Renal cortex interstitium (tissue), 11 donors: ENCODE measurements around the gene SLC4A8. TPM values are rescaled to one million over a fixed set of nuclear protein-coding genes. Genes with fewer than 3 reads are reported as not detected.
"Not testable (repeated sequence)": the region's sequence is repeated elsewhere in the genome, so short reads cannot be mapped to it uniquely, and the experiment has no call there.

Source experiments
- DNase-seq, 11 donors: peaks; one replicate each; pipeline ENCODE4 v3.0.0-alpha.2; 2013; ENCODE audit warnings: low read depth in 9 of 11, low spot score in 4 of 11; ENCODE audit errors: extremely low read depth in 1 of 11
- polyA plus RNA-seq, 3 donors: library from polyadenylated mRNA; unstranded; fragments of 120-200 nt; gene quantifications; one replicate each; pipeline ENCODE4 v1.2.1, GENCODE V29; 2013; ENCODE audit not compliant: insufficient read length in 3 of 3

SLC4A8 gene
- polyA plus RNA-seq, 3 donors: 3.2 to 4.9 (median 4.1) TPM

DNA sequence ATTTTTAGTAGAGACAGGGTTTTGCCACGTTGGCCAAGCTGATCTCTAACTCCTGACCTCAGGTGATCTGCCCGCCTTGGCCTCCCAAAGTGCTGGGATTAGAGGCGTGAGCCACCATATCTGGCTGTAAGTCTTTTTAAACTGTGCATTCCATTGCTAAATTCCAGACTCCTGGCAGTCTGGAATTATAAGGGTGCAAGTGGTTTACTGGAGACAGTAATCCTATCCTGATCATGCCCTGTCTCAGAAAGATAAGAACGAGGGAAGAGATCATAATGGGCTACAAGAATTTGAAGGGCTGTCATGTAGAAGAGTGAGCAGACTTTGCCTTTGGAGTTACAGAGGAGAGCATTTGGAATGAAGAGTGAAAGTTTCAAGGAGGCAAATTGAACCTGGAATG, 6.8 kb upstream of the SLC4A8 start:
- no peak for DNase-seq

DNA sequence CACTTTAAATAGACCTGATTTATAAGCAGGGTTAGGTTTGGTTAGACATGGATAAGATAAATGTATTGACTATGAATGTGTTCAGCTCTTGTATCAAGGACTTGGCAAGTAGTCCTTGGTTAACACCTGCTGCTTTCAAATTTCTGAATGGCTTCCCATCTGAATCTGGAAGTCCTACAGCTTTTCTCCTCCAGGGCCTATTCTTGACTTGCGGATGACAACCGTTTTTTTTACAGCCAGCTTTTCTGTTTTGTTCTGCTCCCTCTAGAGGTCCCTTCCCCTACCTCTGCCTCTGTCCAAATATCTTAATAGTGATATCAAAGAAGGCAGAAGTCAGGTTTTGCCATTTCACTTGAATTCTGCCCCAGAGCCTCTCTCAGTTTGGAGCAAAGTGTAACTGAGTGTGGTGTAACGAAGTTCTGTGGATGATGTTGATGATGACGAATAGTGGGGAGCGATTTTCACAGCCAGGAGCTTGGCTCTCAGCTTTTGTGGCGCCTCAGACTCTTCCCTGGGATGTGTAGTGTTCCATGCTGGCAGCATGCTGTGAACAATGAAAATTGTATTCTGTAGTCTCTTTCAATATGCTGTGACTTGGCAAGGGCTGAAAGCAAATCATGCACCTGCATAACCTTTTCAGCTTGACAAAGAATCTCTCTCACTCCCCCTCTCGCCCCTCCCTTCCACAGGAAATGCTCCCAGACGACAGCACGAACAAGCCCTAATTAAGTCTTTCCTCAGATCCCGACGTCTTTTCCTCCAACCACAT, 5.0 kb upstream of the SLC4A8 start:
- no peak for DNase-seq

DNA sequence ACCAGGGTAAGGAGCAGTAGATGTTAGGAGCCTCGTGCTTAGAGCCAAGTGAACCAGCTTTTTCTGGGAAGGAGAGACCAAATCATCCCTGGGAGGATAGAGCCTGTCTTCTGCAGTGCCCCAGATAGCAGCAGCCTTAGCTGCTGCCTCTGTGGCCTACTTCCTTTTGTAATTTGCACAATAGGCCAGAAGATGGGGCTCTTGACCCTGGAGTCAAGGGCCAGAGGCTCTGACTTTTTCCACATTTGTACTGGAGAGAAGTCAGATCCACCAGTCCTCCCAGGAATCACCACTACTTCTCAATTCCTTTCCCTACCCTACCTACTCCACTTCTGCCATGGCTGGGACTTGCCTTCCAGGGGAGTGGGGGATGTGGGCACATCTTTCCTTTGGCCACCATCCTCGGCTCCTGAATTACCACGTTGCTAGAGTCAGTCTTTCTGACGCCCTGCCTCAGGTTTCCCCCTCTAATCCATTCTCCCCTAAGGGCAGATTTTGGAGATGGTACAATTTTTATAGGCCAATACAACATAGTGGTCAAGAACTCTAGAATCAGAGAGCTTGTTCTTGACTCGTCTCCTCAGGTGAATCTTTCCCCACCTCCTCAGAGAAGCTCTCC, 3.3 kb upstream of the SLC4A8 start:
- DNase-seq: peak; percentile 35 to 70 (median 52)

DNA sequence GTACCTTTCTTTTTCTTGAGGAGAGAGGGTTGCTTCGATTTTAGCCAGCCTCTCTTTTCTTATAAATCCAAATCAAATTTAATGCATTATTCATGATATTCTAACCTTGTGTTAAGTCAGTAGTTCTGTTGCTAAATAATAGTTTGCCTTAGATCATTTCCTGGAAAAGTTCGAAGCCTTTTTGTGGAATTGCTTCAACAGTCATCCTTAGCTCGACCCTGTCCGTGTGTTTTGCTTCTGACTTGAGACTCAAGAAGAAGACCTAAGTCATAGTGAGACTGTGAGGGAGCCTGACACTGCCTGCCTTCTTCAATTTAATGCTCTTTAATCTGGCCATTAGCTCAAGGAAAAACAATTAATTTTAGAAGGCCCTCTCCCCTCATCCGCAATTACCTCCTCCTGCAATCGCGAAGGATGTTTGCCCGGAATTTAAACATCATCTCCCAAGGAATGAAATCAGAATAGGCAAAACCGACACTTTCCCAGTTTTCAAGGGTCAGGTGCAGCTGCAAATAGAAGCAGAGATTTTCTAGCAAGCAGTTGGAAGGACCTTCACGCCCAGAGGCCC, 453 bp upstream of the SLC4A8 start:
- DNase-seq: no peak

DNA sequence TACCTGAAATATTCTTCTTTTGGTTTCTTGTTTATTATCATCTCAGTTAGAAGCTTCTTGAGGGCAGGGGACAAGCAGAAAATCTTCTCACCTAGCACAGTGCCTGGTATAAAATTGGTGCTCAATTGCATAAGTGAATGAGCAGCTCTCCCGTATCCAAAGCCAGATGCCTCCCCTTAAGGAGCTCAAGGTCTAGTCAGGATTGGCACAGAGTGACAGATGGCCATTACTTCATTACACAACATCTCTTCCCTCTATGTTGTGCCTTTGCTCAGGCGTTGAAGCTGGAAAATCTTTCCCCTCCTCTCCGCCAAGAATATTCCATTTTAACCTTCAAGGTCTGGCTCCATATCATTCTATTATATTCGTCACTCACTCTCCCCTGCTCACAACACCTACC, 3.6 kb downstream of the SLC4A8 start:
- DNase-seq: no peak

DNA sequence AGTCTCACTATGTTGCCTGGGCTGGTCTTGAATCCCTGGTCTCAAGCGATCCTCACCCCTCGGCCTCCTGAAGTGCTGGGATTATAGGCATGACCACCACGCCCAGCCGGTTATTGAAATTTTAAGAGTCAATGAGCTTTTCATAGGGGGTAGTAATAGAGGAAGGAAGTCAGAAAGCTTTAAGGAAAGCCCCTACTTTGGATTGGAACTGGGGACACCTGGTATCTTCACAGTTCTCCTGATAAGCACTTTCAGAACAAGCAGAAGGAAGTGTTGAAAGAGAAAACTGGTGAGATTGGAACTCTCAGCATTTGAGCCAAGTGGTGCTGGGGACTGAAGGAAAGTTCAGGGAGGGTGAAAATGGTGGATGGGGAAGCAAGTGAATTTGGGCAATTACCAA, 5.1 kb downstream of the SLC4A8 start:
- no peak for DNase-seq

DNA sequence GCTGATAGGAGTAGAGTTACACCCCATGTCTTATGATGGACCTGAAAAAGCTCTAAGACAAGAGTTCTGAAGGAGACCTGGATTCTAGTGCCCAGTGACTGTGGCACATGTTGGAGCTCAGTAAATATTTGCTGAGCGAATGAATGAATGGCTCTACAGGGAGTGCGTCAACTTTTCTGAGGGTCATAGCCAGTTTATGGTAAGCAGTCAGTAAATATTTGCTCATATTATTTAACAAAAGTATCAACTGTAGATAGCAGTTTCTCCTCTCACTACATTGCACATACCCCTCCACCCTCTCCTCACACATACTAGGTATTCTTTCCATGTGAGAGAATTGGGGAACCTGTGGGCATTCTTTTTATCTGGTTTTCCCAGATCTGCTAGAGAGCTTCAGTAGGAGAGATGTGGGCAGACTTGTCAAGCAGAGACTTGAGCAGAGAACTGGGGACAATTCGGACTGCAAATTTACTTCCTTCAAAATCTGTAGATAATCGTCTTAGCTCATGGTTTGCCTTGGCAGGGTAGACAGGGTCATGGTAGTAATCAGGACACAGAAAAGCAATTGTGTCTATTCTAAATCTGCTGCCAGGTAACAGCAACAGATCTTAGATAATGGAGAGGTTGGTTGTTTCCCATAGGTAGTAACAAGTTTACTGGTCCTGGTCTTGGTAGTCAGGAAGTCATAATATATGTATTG, 5.7 kb downstream of the SLC4A8 start:
- no peak for DNase-seq

DNA sequence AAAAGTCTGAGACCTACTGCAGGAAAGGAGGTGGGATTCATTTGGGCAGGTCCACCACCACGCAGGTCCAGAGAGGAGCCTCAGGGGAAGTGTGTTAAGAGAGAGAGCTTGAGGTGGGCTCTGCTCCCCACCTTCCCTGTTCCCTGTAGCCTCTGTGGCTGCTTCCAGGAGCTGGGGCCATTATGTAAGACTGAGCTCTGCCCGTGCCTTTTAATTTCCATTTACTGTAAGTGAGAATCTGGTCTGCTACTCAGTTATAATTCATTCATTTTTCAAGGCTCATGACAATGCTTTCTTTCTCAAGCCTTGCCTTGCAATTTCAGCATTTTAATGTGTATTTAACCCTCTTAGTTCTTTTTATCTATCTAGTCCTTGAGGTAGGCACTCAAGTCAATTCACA, 8.3 kb downstream of the SLC4A8 start:
- no peak for DNase-seq

DNA sequence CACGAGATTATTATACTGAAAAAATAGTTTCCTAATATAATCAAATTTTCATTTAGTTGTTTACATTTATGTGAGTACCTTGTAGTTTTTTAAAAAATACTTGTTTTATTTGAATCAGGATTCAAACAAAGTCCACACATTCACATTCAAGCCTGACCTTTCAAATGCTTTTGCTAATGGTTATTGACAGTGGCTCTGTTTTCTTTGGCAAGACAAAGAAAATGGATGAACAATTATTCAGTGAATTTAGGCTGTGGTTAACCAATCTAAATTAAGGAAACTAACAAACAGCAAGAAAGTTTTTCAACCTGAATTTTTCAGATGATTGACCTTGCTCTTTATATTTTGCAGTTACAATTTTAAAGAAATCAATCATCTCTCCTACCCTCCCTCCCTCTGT, 9.7 kb downstream of the SLC4A8 start:
- no peak for DNase-seq

DNA sequence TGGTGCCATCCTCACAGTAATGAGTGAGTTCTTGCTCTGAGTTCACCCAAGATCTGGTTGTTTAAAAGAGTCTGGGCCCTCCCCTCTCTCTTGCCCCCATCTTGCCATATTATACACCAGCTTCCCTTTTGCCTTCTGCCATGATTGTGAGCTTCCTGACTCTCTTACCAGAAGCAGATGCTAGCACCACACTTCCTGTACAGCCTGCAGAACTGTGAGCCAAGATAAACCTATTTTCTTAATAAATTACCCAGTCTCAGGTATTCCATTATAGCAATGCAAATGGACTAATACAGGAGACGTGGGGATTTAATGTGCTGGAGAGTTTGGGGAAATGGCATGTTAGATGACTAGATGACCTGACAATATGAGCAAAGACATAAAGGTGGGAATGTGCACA, 12.8 kb downstream of the SLC4A8 start:
- no peak for DNase-seq

DNA sequence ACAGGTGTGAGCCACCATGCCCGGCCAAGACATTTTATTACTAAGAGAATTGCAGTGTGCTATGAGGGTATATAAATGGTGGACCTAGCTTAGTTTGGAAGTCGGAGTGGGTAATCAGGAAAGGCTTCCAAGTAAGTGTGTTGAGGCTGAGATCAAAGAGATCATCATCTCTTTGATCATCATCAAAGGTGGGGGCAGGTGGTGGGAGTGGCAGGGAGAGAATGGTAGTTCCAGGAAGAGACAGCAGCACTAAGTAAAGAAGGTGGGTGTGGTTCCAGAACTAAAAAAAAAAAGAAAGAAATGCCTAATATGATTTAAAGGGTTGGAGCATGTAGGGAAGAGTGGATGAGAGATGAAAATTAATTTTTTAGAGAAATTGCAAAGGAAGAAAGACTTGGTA, 14.7 kb downstream of the SLC4A8 start:
- no peak for DNase-seq

DNA sequence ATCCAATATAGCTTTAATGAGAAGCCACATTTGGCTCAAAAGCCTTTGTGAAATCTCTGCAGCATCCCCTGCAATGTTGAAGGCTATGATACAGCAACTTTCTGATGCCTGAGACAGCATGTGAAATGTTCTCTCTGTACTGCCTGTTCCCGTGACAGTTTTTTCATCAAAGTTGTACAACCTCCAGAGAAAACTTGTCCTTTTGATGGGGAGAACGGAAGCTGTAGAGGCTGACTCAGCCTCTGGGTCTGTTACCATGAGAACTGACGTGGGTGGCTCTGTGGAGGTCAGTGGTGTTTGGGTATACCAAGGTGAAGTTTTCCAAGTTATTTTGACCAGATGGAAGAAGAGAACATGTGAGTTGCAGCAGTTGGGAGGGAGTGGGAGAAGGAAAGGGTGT, 17.0 kb downstream of the SLC4A8 start:
- no peak for DNase-seq

DNA sequence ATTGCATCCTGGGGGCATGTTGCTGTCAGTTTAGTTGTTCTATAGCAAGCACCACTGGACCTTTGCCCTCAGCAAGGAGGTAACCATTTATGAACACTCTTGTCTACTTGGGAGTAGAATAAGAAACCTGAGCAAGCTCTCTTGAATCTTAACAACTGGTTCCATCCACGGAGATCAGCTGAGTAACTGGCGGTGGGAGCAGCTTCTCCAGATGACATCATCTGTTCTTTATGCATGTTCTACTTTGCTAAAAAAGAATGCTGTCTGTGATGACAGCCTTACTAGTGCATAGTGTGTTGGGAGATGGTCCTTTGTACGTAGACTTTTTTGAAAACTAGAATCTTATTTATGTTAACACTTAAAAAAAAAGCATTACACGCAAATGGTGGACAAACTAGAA, 17.7 kb downstream of the SLC4A8 start:
- no peak for DNase-seq

DNA sequence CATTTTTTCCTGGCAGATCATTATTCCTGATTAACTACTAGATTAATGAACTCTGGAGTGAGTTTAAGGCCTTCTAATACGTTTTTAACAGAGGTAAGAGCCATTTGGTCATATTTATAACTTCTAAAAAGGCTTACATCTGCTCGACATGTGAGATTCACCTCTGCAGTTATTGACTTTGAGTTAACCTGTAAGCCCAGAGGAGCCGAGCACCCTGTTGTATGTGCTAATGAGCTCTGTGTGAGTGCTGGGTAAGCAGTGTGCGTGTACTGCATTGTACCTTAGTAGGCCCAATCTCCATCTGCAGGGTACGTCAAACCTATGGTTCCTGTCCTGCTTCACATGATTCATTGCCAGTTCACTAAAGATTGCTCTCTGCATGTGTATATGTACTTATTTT, 18.9 kb downstream of the SLC4A8 start:
- no peak for DNase-seq

DNA sequence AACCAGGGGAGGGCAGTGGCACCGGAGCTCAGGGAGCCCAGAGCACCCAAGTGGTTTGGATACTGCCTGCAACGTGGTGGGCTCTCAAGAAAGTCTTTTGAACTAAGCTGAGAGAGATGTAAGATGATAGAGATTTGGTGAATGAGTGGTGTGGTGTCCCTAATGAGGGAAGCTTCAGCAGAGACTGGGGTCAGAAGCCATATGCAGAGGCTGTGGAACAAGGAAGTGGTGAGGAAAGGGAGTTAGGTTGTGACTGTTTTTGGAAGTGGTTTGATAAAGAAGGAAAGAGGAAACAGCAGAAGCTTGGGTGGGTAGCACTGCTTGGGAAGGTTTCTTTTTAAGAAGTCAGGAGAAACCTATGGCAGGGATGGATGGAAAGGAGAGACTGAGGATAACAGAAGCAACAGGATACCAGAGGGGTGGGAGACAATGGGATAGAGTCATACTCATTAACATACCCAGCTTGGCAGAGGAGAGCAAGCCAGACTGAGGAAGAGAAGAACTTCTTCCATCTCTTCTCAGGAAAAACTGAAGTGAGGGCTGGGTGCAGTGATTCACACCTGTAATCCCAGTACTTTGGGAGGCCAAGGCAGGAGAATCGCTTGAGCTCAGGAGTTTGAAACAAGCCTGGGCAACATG, 24.1 kb downstream of the SLC4A8 start:
- no peak for DNase-seq

DNA sequence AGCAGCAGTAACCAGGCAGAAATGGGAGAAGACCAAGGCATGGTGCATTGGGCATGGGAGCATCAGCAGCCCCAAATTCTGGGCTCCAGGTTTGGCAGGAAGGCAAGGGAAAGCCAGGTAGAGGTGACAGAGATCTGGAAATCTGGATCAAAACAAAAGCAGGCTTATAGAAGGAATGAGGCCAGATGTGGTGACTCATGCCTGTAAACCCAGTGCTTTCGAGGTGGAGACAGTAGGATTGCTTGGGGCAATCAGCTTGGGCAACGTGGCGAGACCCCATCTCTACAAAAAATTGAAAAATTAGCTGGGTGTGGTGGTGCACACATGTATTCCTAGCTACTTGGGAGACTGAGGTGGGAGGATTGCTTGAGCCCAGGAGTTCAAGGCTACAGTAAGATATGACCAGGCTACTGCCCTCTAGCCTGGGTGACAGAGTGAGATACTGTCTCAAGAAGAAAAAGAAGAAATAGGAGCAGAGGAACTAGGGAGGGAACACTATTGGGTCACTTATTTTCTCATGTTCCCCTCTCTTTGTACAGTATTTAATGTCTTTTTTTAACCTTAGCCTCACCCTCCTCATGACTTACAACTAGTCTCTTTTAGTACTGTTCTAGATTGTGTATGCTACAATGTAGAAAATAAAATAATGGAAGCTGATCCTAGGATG, 25.1 kb downstream of the SLC4A8 start:
- DNase-seq: no peak

DNA sequence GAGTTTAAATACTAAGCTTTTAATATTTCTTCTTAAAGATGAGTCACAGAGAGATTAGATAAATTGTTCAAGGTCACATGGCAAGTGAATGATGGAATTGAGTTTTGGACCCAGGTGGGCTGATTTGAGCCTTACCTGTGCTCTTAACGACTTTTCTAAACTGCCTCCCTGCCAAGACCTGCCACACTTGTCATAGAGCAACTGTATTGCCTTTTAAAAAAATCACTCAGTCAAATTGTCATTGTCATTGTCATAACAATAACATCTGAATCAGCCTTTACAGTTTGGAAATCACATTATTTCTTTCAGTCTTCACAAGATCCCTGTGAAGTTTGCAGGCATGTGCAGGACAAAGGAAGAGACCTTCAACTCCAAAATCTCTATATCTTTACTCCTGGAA, 25.7 kb downstream of the SLC4A8 start:
- DNase-seq: no peak

DNA sequence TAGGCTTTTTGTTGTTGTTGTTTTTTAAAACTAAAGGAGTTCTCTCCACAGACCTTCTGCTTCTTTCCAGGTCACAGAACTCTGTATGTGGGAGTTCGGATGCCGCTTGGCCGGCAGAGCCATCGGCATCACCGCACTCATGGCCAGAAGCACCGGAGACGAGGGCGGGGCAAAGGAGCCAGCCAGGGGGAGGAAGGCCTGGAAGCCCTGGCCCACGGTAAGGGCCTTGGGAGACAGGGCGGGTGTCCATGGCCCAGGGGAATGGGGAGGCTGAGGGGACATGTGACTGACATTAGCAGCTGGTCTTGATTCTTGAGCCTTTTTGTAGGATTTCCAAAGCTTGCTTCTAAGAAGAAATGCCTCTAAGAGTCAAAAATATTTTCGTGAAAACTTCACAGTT, 26.2 kb downstream of the SLC4A8 start:
- DNase-seq: peak in 7 of 11 donors; percentile 11 to 31 (median 15)

DNA sequence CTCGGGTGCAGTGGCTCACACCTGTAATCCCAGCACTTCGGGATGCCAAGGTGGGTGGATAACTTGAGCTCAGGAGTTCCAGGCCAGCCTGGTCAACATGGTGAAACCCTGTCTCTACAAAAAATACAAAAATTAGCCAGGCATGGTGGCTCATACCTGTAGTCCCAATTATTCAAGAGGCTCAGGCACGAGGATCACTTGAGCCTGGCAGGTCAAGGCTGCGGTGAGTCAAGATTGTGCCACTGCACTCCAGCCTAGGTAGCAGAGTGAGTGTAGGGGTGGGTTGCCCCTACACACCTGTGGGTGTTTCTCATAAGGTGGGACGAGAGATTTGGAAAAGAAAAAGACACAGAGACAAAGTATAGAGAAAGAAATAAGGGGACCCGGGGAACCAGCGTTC, 29.4 kb downstream of the SLC4A8 start:
- not testable (repeated sequence) for DNase-seq
